Astrocyte (in vitro differentiated cells and primary cell): ENCODE results near the gene GDF7.

ENCODE experiments used
- CTCF ChIP-seq: IDR thresholded peaks from 2 replicates; pipeline ENCODE4 v1.5.1; 2011; ENCODE audit warnings: low read depth, mild to moderate bottlenecking, inconsistent platforms, low read length, moderate library complexity; ENCODE audit not compliant: insufficient read depth
- EZH2 ChIP-seq: IDR thresholded peaks from 2 replicates; pipeline ENCODE4 v1.6.1; 2012; ENCODE audit warnings: mild to moderate bottlenecking, low read length, inconsistent platforms; ENCODE audit not compliant: insufficient read depth

GRCh38 chr2:20673686-20674308, 6.9 kb downstream of the GDF7 start:
- TF ChIP-seq CTCF, result no peak
- TF ChIP-seq EZH2, result no peak
